IMR-90 (cell line): ENCODE data around the gene ANKRD9.

ENCODE experiments used
- CEBPB ChIP-seq: IDR thresholded peaks from 2 replicates; pipeline ENCODE4 v1.6.1; 2012; ENCODE audit warnings: low read depth, low read length, improper control_type of control experiment
- CTCF ChIP-seq: conservative IDR thresholded peaks from 2 replicates; pipeline ENCODE4 v1.5.1; 2012; ENCODE audit warnings: mild to moderate bottlenecking, low read depth, low read length, improper control_type of control experiment
- ELK1 ChIP-seq: fragments of 150-350 bp; IDR thresholded peaks from 2 replicates; pipeline ENCODE4 v1.6.1; 2016; ENCODE audit warnings: low read depth, mild to moderate bottlenecking, low read length, moderate library complexity, borderline replicate concordance
- MAFK ChIP-seq: IDR thresholded peaks from 2 replicates; pipeline ENCODE4 v1.6.1; 2012; ENCODE audit warnings: low read depth, low read length, improper control_type of control experiment
- MAZ ChIP-seq: IDR thresholded peaks from 2 replicates; pipeline ENCODE4 v1.6.1; 2012; ENCODE audit warnings: low read depth, mild to moderate bottlenecking, low read length, improper control_type of control experiment, moderate library complexity, borderline replicate concordance
- MXI1 ChIP-seq: IDR thresholded peaks from 2 replicates; pipeline ENCODE4 v1.6.1; 2012; ENCODE audit warnings: low read depth, mild to moderate bottlenecking, low read length, moderate library complexity, borderline replicate concordance
- POLR2A ChIP-seq: IDR thresholded peaks from 2 replicates; pipeline ENCODE4 v1.6.1; 2012; ENCODE audit warnings: mild to moderate bottlenecking, low read depth, low read length
- RAD21 ChIP-seq: IDR thresholded peaks from 2 replicates; pipeline ENCODE4 v1.6.1; 2012; ENCODE audit warnings: low read length, improper control_type of control experiment
- SMC3 ChIP-seq: fragments of 150-350 bp; IDR thresholded peaks from 2 replicates; pipeline ENCODE4 v1.6.1; 2016; ENCODE audit warnings: low read depth, mild to moderate bottlenecking, antibody characterized with exemption, low read length, moderate library complexity

DNA sequence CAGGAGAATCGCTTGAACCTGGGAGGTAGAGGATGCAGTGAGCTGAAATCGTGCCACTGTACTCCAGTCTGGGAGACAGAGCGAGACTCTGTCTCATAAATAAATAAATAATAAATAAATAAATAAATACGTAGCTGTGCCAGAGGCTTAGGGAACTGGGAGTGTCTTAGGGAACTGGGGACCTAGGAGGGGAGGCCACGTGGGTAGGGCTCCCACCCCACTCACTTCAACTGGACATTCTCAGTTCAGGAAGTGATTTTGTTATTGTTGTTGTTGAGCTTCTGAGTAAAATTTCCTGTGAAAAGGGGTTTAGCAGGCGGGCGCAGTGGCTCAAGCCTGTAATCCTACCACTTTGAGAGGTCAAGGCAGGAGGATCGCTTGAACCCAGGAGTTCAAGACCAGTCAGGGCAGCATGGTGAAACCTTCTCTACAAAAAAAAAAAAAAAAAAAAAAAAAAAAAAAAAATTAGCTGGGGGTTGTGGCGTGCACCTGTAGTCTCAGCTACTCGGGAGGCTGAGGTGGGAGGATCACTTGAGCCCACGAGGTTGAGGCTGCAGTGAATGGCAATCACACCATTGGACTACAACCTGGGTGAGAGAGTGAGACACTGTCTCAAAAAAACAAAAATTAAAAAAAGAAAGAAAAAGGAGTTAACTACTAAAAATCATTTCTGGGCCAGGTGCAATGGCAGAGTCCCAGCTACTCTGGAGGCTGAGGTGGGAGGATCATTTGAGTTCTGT is 19.0 kb upstream of the ANKRD9 start:
- TF ChIP-seq CTCF, result no peak
- TF ChIP-seq POLR2A, result no peak
- no peak for TF ChIP-seq CEBPB
- no peak for TF ChIP-seq MAFK
- TF ChIP-seq RAD21, result no peak
- no peak for TF ChIP-seq ELK1
- TF ChIP-seq SMC3, result no peak
- no peak for TF ChIP-seq MAZ
- TF ChIP-seq MXI1, result no peak
